PC-9 (cell line): ENCODE results near the gene ERC2. TPM values are rescaled to one million over a fixed set of nuclear protein-coding genes. Genes with fewer than 3 reads are reported as not detected.
"Not testable (repeated sequence)": the region's sequence is repeated elsewhere in the genome, so short reads cannot be mapped to it uniquely, and the experiment has no call there.

Experiments
- BruUV-seq: library from RNA; stranded (reverse); fragments of 400-500 nt; replicated peaks from 2 replicates; lab custom pipeline; 2021; lab: Mats Ljungman, UMichigan
- CTCF ChIA-PET: fragments of 300-600 bp; sonication (Branson Sonifier 250); formaldehyde crosslinking; loops from one replicate; lab custom pipeline; 2022; ENCODE audit warnings: antibody characterized with exemption; lab: Charles Lee
- POLR2A ChIA-PET: fragments of 300-600 bp; sonication (Branson Sonifier 250); formaldehyde crosslinking; loops from one replicate; lab custom pipeline; 2022; ENCODE audit warnings: antibody characterized with exemption; ENCODE audit not compliant: unreplicated experiment; lab: Charles Lee
- DNase-seq, 2 experiments: peaks; one replicate each; pipeline versions ENCODE4 v3.0.0 to v3.0.0-alpha.2; 2015 to 2022; ENCODE audit warnings: mixed read lengths in 1 of 2
- H2AFZ ChIP-seq: fragments of 200-600 bp; sonication (generic); 2 replicates; pipeline ENCODE4 v1.8.1; 2017; ENCODE audit warnings: antibody characterized with exemption
- H3F3A ChIP-seq: fragments of 200-600 bp; sonication (generic); 2 replicates; pipeline ENCODE4 v1.8.1; 2017; ENCODE audit warnings: antibody characterized with exemption, mild to moderate bottlenecking, low read depth; ENCODE audit not compliant: insufficient read depth
- H3K27ac ChIP-seq: fragments of 200-600 bp; sonication (generic); 2 replicates; pipeline ENCODE4 v1.6.1; 2016; ENCODE audit warnings: mixed run types
- H3K27me3 ChIP-seq: fragments of 200-600 bp; sonication (generic); 2 replicates; pipeline ENCODE4 v1.6.1; 2016; ENCODE audit warnings: low read depth, mixed run types; ENCODE audit not compliant: insufficient read depth
- H3K36me3 ChIP-seq: fragments of 200-600 bp; sonication (generic); 2 replicates; pipeline ENCODE4 v1.6.1; 2016; ENCODE audit warnings: low read depth, mixed run types
- H3K4me1 ChIP-seq: fragments of 200-600 bp; sonication (generic); replicated peaks from 2 replicates; pipeline ENCODE4 v1.6.1; 2016; ENCODE audit warnings: mixed run types; ENCODE audit not compliant: insufficient read depth
- H3K4me2 ChIP-seq: fragments of 200-600 bp; sonication (generic); 2 replicates; pipeline ENCODE4 v1.6.1; 2017; ENCODE audit warnings: mixed run types
- H3K4me3 ChIP-seq: fragments of 200-600 bp; sonication (generic); 2 replicates; pipeline ENCODE4 v1.6.1; 2016; ENCODE audit warnings: mixed run types
- H3K79me2 ChIP-seq: fragments of 200-600 bp; sonication (generic); 2 replicates; pipeline ENCODE4 v1.6.1; 2017; ENCODE audit warnings: low read depth, mixed run types
- H3K9me2 ChIP-seq: fragments of 200-600 bp; sonication (generic); 2 replicates; pipeline ENCODE4 v1.8.1; 2017; ENCODE audit warnings: mild to moderate bottlenecking; ENCODE audit not compliant: insufficient read depth
- H3K9me3 ChIP-seq: fragments of 200-600 bp; sonication (generic); 2 replicates; pipeline ENCODE4 v1.8.1; 2016; ENCODE audit warnings: low read depth; ENCODE audit not compliant: insufficient read depth
- H4K20me1 ChIP-seq: fragments of 200-600 bp; sonication (generic); 2 replicates; pipeline ENCODE4 v1.8.1; 2017; ENCODE audit not compliant: insufficient read depth
- EZH2 ChIP-seq: fragments of 200-600 bp; sonication (generic); IDR thresholded peaks from 2 replicates; pipeline ENCODE4 v1.8.0; 2017; ENCODE audit warnings: antibody characterized with exemption, low read depth
- intact Hi-C: fragments of 100-400 bp; cut with micrococcal nuclease; formaldehyde crosslinking; loops from one replicate; pipeline ENCODE4 v1.10.0; 2022; ENCODE audit not compliant: unreplicated experiment
- total RNA-seq: library from RNA; stranded (reverse); gene quantifications from 2 replicates; pipeline ENCODE4 v1.2.3, GENCODE V29; 2021
- TF ChIP-seq, protein P1 (sequence below): fragments of 200-600 bp; sonication (generic); conservative IDR thresholded peaks from 2 replicates; pipeline ENCODE4 v1.6.1; 2017; ENCODE audit warnings: mixed run types, antibody characterized with exemption, mild to moderate bottlenecking, moderate library complexity

The ERC2 gene
- total RNA-seq, 1 experiment from 2014 or later = 1.4 TPM

DNA sequence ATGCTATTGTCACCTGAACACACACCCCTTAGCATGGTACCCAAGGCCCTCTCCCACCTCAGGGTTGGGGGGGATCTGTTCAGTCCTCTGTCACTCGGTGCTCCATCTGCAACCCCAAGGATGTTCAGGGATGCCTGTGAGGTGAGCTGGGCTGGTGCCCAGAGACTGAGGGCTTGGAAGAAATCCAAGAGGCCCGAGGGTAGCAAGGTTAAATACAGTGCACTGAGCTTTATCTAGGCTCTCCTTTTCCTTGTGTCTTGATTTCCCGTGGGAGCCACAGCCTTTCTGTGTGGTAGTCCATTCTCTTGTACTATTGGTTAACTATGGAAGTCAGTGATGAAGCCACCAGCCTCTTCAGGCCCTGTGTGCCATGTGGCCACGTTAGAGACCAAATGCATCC lies 962.5 kb downstream of the ERC2 start:
- Histone ChIP-seq H3K79me2 (no peaks in the 10 kb centered on the region), H3K36me3 (no peaks in the 10 kb centered on the region), H3K9me2 (no peaks in the 10 kb centered on the region), H3K4me1 (no peaks in the 10 kb centered on the region), H3K27ac (peak overlapping the region; percentile 29; the same call in 1 of the 2 replicates), H3K4me3 (no peak overlapping the region), H3K4me2 (no peak overlapping the region), H3K9me3 (no peaks in the 10 kb centered on the region), H2AFZ (no peak overlapping the region), H4K20me1 (no peaks in the 10 kb centered on the region), H3K27me3 (no peaks in the 10 kb centered on the region), H3F3A (no peaks in the 10 kb centered on the region)
- no peak for TF ChIP-seq EZH2
- TF ChIP-seq, protein P1, sequence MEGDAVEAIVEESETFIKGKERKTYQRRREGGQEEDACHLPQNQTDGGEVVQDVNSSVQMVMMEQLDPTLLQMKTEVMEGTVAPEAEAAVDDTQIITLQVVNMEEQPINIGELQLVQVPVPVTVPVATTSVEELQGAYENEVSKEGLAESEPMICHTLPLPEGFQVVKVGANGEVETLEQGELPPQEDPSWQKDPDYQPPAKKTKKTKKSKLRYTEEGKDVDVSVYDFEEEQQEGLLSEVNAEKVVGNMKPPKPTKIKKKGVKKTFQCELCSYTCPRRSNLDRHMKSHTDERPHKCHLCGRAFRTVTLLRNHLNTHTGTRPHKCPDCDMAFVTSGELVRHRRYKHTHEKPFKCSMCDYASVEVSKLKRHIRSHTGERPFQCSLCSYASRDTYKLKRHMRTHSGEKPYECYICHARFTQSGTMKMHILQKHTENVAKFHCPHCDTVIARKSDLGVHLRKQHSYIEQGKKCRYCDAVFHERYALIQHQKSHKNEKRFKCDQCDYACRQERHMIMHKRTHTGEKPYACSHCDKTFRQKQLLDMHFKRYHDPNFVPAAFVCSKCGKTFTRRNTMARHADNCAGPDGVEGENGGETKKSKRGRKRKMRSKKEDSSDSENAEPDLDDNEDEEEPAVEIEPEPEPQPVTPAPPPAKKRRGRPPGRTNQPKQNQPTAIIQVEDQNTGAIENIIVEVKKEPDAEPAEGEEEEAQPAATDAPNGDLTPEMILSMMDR = no peak
- no TSS peak for BruUV-seq
- ChIA-PET CTCF (interaction anchor here (0.9 kb wide), 1 partner anchor 120 kb away, joined by 3 read pairs; no protein-coding TSS in a partner anchor), POLR2A (interaction anchor here (0.6 to 1.0 kb wide), 4 partner anchors 13 to 217 kb away, joined by 3 to 21 read pairs (median 8); no protein-coding TSS in a partner anchor)
- DNase-seq = peak; percentile 44 to 66
- intact Hi-C loops = loop anchor here (1.0 to 2.0 kb wide), 6 partner anchors 14 to 217 kb away; no protein-coding TSS in a partner anchor

DNA sequence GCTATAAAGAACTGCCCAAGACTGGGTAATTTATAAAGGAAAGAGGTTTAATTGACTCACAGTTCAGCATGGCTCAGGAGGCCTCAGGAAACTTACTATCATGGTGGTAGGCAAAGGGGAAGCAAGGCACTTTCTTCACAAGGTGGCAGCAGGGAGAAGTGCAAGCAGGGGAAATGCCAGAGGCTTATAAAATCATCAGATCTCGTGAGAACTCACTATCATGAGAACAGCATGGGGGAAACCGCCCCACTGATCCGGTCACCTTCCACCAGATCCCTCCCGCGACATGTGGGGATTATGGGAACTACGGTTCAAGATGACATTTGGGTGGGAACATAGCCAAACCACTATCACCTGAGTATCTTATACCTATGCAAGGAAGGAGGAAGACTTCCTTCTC lies 963.2 kb downstream of the ERC2 start:
- peak; percentile 46 to 81 for DNase-seq
- ChIA-PET CTCF (interaction anchor here (1.0 kb wide), 1 partner anchor 216 kb away, joined by 3 read pairs; no protein-coding TSS in a partner anchor), POLR2A (interaction anchor here (0.6 to 1.3 kb wide), 5 partner anchors 13 to 217 kb away, joined by 3 to 11 read pairs (median 7); no protein-coding TSS in a partner anchor)
- not testable (repeated sequence) for H3K4me2 ChIP-seq, H3K9me3 ChIP-seq, H3K36me3 ChIP-seq, H2AFZ ChIP-seq, BruUV-seq, H3K4me3 ChIP-seq, H3K27me3 ChIP-seq, H3K9me2 ChIP-seq, H3K4me1 ChIP-seq, H4K20me1 ChIP-seq, H3F3A ChIP-seq, H3K79me2 ChIP-seq
- intact Hi-C loops = loop anchor here (1.0 to 2.0 kb wide), 6 partner anchors 14 to 217 kb away; no protein-coding TSS in a partner anchor
- peak overlapping the region; percentile 29; the same call in 1 of the 2 replicates for H3K27ac ChIP-seq

DNA sequence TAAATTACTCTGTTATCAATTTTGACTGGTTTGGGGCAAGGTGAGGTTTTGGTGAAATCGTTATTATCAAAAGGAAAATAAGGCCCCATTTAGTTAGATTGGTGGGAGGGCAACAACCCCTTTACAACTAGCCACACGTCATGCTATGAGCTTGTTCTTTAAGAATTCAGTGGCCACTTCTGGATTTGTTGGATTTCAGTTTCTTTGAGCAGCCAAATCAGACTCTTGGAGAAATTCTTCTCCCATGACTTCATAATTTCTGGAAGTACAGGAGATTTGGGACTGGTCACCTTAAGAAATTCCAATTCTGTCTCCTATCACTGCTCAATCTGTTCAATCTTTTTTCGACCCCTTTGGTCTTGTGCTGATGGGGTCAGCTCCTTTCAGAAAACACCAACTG lies 966.4 kb downstream of the ERC2 start:
- H3F3A ChIP-seq = no peaks in the 10 kb centered on the region
- no peaks in the 10 kb centered on the region for H3K36me3 ChIP-seq
- BruUV-seq = no TSS peak
- no peaks in the 10 kb centered on the region for H4K20me1 ChIP-seq
- H3K9me2 ChIP-seq = no peaks in the 10 kb centered on the region
- intact Hi-C loops = no loop called here
- no peaks in the 10 kb centered on the region for H3K27me3 ChIP-seq
- DNase-seq = no peak
- ChIA-PET POLR2A (interaction anchor here (0.6 to 1.0 kb wide), 4 partner anchors 10 to 115 kb away, joined by 3 to 6 read pairs (median 4); no protein-coding TSS in a partner anchor), CTCF (no interaction called here)
- no peaks in the 10 kb centered on the region for H3K4me1 ChIP-seq
- H3K4me3 ChIP-seq = no peak overlapping the region
- H3K79me2 ChIP-seq = no peaks in the 10 kb centered on the region
- H3K4me2 ChIP-seq = no peak overlapping the region
- no peak overlapping the region for H2AFZ ChIP-seq
- H3K9me3 ChIP-seq = no peaks in the 10 kb centered on the region
- TF ChIP-seq, protein P1 = no peak
- TF ChIP-seq EZH2 = no peak
- no peak overlapping the region for H3K27ac ChIP-seq
